ENCODE data around the gene SPPL2B.

DNA sequence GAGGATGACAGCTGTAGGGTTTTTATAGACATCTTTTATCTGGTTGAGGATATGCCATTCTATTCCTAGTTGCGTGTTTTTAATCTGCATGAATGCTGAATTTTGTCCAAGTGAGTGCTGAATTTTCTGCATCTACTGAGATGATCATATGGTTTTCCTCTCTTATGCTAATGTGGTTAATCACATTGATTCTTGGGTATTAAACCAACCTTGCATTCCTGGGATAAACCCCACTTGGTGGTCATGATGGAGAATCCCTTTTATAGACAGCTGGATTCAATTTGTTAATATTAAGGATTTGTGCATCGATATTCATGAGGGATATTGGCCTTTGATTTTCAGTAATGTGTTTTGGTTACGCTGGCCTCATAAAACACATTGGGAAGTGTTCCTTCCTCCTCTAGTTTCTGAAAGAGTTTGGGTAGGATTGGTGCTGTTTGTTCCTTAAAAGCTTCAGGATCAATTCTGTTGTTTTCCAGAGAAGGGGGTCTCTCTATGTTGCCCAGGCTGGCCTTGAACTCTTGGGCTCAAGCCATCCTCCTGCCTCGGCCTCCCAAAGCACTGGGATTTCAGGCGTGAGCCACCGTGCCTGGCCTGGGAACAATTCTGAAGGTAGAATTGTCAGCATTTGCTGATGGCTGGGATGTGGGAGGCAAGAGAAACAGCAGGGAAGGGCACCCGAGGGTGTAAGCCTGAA is 13.2 kb upstream of the SPPL2B start:
- TF ChIP-seq EP300 (IDR thresholded peaks at IDR 0.05), result no peak
- TF ChIP-seq, protein P1, sequence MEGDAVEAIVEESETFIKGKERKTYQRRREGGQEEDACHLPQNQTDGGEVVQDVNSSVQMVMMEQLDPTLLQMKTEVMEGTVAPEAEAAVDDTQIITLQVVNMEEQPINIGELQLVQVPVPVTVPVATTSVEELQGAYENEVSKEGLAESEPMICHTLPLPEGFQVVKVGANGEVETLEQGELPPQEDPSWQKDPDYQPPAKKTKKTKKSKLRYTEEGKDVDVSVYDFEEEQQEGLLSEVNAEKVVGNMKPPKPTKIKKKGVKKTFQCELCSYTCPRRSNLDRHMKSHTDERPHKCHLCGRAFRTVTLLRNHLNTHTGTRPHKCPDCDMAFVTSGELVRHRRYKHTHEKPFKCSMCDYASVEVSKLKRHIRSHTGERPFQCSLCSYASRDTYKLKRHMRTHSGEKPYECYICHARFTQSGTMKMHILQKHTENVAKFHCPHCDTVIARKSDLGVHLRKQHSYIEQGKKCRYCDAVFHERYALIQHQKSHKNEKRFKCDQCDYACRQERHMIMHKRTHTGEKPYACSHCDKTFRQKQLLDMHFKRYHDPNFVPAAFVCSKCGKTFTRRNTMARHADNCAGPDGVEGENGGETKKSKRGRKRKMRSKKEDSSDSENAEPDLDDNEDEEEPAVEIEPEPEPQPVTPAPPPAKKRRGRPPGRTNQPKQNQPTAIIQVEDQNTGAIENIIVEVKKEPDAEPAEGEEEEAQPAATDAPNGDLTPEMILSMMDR (IDR thresholded peaks at IDR 0.05), result no peak
- TF ChIP-seq POLR2AphosphoS5 (IDR thresholded peaks at IDR 0.05), result no peak
- TF ChIP-seq POLR2A (IDR thresholded peaks at IDR 0.05), result no peak
